ENCODE measurements around the gene PYHIN1.

PYHIN1 gene

DNA sequence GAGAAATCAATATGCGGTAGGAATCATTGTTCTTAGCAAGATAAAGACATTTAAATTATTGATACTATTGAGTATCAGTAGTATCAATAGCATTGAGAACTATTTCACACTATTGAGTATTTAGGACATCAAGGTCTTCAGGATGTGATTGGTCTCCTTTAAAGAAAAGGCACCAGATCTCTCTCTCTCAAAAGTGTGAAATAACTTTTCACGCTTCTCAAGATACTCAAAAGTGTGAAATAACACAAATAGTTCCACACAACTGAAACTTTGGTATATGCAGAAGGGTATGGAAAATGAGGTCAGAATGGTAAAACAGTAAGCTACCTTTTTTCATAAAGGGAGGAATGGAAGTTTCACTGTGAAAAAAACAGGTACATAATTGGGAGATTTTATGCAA lies 6.7 kb upstream of the PYHIN1 start:
- TF ChIP-seq CTCF (IDR thresholded peaks at IDR 0.05; ENCODE audit: low read depth, low read length), result no peak
- no peak for TF ChIP-seq MAX (IDR thresholded peaks at IDR 0.05; ENCODE audit: low read depth, low read length)
- TF ChIP-seq POLR2A (IDR thresholded peaks at IDR 0.05; ENCODE audit: extremely low read depth, insufficient read length), result no peak
- TF ChIP-seq MYC (IDR thresholded peaks at IDR 0.05; ENCODE audit: low read depth, low read length), result no peak
- DNase-seq (ENCODE audit: low read depth), result no peak
- H3K4me3 ChIP-seq (ENCODE audit: low read depth, low read length), result no peak overlapping the region

DNA sequence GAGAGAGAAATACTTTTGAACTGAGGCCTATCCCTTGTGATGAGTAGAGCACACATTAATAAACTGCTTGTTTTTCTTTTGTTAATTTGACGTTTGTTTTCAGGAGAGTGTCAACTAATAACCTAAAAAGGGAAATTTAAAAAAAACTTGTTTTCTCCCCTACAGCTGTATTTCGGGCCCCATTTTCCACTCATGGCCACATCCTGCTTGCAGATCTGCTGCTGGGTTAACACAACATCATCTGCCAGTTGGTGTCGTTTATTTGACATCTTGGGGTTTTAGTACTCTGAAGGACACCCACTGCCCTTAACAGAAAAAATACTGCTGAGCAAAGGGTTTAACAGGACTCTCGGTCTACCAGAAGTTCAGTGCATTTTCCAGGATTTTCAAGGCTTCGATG lies 848 bp upstream of the PYHIN1 start:
- no peak for TF ChIP-seq MAX (IDR thresholded peaks at IDR 0.05; ENCODE audit: low read depth, low read length)
- no peak for TF ChIP-seq POLR2A (IDR thresholded peaks at IDR 0.05; ENCODE audit: extremely low read depth, insufficient read length)
- TF ChIP-seq CTCF (IDR thresholded peaks at IDR 0.05; ENCODE audit: low read depth, low read length), result no peak
- no peak for TF ChIP-seq MYC (IDR thresholded peaks at IDR 0.05; ENCODE audit: low read depth, low read length)
- no peak overlapping the region for H3K4me3 ChIP-seq (ENCODE audit: low read depth, low read length)
- no peak for DNase-seq (ENCODE audit: low read depth)

DNA sequence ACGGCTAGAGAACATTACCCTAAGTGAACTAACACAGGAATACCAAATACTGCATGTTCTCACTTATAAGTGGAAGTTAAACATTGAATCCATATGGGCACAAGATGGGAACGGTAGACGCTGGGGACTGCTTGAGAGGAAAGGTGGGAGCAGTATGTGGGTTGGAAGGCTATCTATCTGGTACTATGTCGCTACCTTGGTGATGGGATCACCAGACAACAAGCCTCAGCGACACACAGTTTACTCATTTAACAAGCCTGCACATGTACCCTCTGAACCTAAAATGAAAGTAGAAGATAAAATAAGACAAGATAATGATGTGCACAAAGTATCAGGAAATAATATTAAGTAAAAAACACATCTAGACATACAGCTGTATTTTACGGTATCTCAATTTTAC lies 819 bp downstream of the PYHIN1 start:
- no peak overlapping the region for H3K4me3 ChIP-seq (ENCODE audit: low read depth, low read length)
- no peak for TF ChIP-seq MYC (IDR thresholded peaks at IDR 0.05; ENCODE audit: low read depth, low read length)
- no peak for TF ChIP-seq POLR2A (IDR thresholded peaks at IDR 0.05; ENCODE audit: extremely low read depth, insufficient read length)
- TF ChIP-seq CTCF (IDR thresholded peaks at IDR 0.05; ENCODE audit: low read depth, low read length), result no peak
- TF ChIP-seq MAX (IDR thresholded peaks at IDR 0.05; ENCODE audit: low read depth, low read length), result no peak
- DNase-seq (ENCODE audit: low read depth), result no peak

GRCh38 chr1:158933621-158934020 lies 2.3 kb downstream of the PYHIN1 start:
- no peak overlapping the region for H3K4me3 ChIP-seq (ENCODE audit: low read depth, low read length)
- no peak for DNase-seq (ENCODE audit: low read depth)
- TF ChIP-seq POLR2A (IDR thresholded peaks at IDR 0.05; ENCODE audit: extremely low read depth, insufficient read length) (no peak), MYC (IDR thresholded peaks at IDR 0.05; ENCODE audit: low read depth, low read length) (no peak), CTCF (IDR thresholded peaks at IDR 0.05; ENCODE audit: low read depth, low read length) (no peak), MAX (IDR thresholded peaks at IDR 0.05; ENCODE audit: low read depth, low read length) (no peak)

DNA sequence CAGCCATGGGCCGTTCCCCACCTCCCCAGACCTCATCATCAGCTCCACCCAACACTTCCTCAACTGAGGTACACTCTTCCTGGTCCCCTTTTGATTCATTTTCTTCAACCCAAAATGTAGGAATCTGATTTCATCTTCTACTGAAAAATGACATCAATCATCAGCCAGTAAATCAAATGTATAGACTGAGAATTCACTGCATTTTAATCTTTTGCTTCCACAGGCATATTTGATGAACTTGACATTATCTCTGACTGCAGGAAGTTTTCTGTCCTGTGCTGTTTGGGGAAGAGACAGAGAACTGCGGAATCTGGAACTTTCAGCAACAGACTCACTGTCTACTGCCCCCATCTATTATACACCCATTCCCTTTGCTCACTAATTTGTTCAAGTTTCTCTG lies 7.8 kb downstream of the PYHIN1 start:
- TF ChIP-seq MAX (IDR thresholded peaks at IDR 0.05; ENCODE audit: low read depth, low read length), result no peak
- TF ChIP-seq MYC (IDR thresholded peaks at IDR 0.05; ENCODE audit: low read depth, low read length), result no peak
- TF ChIP-seq POLR2A (IDR thresholded peaks at IDR 0.05; ENCODE audit: extremely low read depth, insufficient read length), result no peak
- TF ChIP-seq CTCF (IDR thresholded peaks at IDR 0.05; ENCODE audit: low read depth, low read length), result no peak
- H3K4me3 ChIP-seq (ENCODE audit: low read depth, low read length), result no peak overlapping the region
- DNase-seq (ENCODE audit: low read depth), result no peak

DNA sequence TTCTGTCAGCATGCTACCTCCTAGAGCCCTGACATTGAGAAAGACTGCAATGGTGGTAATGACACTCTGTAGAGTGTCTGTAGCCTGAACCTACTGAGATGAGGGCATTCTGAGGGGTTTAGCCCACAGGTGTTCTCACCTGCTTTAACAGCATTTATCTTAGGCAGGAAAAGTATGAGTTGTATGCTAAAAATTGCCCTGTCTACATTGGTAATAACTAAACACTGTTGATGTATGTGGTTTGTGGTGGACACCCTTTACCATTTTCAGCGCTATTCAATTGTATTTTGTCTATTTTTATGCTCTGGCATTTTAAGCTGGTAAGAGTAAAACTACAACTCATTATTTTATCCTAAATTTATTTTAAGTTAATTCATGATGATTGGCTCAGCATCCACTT lies 10.0 kb downstream of the PYHIN1 start:
- H3K4me3 ChIP-seq (ENCODE audit: low read depth, low read length), result no peak overlapping the region
- DNase-seq (ENCODE audit: low read depth), result no peak
- TF ChIP-seq POLR2A (IDR thresholded peaks at IDR 0.05; ENCODE audit: extremely low read depth, insufficient read length), result no peak
- TF ChIP-seq MYC (IDR thresholded peaks at IDR 0.05; ENCODE audit: low read depth, low read length), result no peak
- no peak for TF ChIP-seq CTCF (IDR thresholded peaks at IDR 0.05; ENCODE audit: low read depth, low read length)
- TF ChIP-seq MAX (IDR thresholded peaks at IDR 0.05; ENCODE audit: low read depth, low read length), result no peak

Data from NB4 (cell line).